GM21529 (cell line): Measurements from ENCODE around the gene RPL27A.

Source experiments
- ATAC-seq: cut with Tn5 transposase; IDR thresholded peaks from one replicate; pipeline ENCODE4 v1.9.1; 2021; ENCODE audit not compliant: unreplicated experiment

Gene RPL27A

GRCh38 chr11:8698917-8699441 is 16.4 kb downstream of the RPL27A start:
- no peak for ATAC-seq

GRCh38 chr11:8699903-8700302 is 17.3 kb downstream of the RPL27A start:
- no peak for ATAC-seq

GRCh38 chr11:8701891-8702597 is 19.5 kb downstream of the RPL27A start:
- ATAC-seq, result no peak

- no peak for ATAC-seq
These were observed 20.0 kb downstream of the RPL27A start for GRCh38 chr11:8702598-8702915.

- ATAC-seq, result no peak
These were observed 21.5 kb downstream of the RPL27A start for GRCh38 chr11:8704136-8704535.

GRCh38 chr11:8705146-8705545 is 22.6 kb downstream of the RPL27A start:
- ATAC-seq, result no peak

- ATAC-seq, result no peak
These were observed 24.3 kb downstream of the RPL27A start for GRCh38 chr11:8706673-8707432.

GRCh38 chr11:8707541-8708191 is 25.1 kb downstream of the RPL27A start:
- no peak for ATAC-seq

- no peak for ATAC-seq
These were observed 26.5 kb downstream of the RPL27A start for GRCh38 chr11:8709002-8709672.

- ATAC-seq, result no peak
These were observed 27.2 kb downstream of the RPL27A start for GRCh38 chr11:8709777-8710176.

GRCh38 chr11:8711895-8712442 is 29.4 kb downstream of the RPL27A start:
- no peak for ATAC-seq

GRCh38 chr11:8712506-8712905 is 29.9 kb downstream of the RPL27A start:
- ATAC-seq, result no peak

- ATAC-seq, result no peak
These were observed 31.3 kb downstream of the RPL27A start for GRCh38 chr11:8713760-8714454.

GRCh38 chr11:8714622-8715225 is 32.1 kb downstream of the RPL27A start:
- no peak for ATAC-seq

- ATAC-seq, result no peak
These were observed 32.9 kb downstream of the RPL27A start for GRCh38 chr11:8715501-8715900.

- no peak for ATAC-seq
These were observed 34.9 kb downstream of the RPL27A start for GRCh38 chr11:8717544-8717875.

- ATAC-seq, result peak; percentile 60
These were observed 35.5 kb downstream of the RPL27A start for GRCh38 chr11:8717876-8718753.

GRCh38 chr11:8719211-8719649 is 36.6 kb downstream of the RPL27A start:
- no peak for ATAC-seq

- no peak for ATAC-seq
These were observed 37.1 kb downstream of the RPL27A start for GRCh38 chr11:8719721-8720120.
